Karpas-422 (cell line): ENCODE data around the gene GMFB. TPM values are rescaled to one million over a fixed set of nuclear protein-coding genes. Genes with fewer than 3 reads are reported as not detected.
A peak's percentile ranks its signal among the peaks of the same experiment; 100 is the strongest.

Source experiments
- DNase-seq: peaks from one replicate; pipeline ENCODE4 v3.0.0-alpha.2; 2015
- H2AFZ ChIP-seq: fragments of 200-600 bp; sonication (generic); 2 replicates; pipeline ENCODE4 v1.6.1; 2014; ENCODE audit warnings: antibody characterized with exemption, low read length, mixed read lengths
- H3K27ac ChIP-seq: fragments of 200-600 bp; sonication (generic); 2 replicates; pipeline ENCODE4 v1.5.1; 2014; ENCODE audit warnings: mild to moderate bottlenecking, low read length, moderate library complexity
- H3K27me3 ChIP-seq: fragments of 200-600 bp; sonication (generic); 2 replicates; pipeline ENCODE4 v1.6.1; 2014; ENCODE audit warnings: low read length, mixed read lengths
- H3K36me3 ChIP-seq: fragments of 200-600 bp; sonication (generic); 2 replicates; pipeline ENCODE4 v1.6.1; 2014; ENCODE audit warnings: low read length, mixed read lengths; ENCODE audit not compliant: insufficient read depth
- H3K4me1 ChIP-seq: fragments of 200-600 bp; sonication (generic); 2 replicates; pipeline ENCODE4 v1.6.1; 2014; ENCODE audit warnings: mild to moderate bottlenecking, low read length, mixed read lengths
- H3K4me2 ChIP-seq: fragments of 200-600 bp; sonication (generic); 2 replicates; pipeline ENCODE4 v1.6.1; 2014; ENCODE audit warnings: low read length, low read depth, mild to moderate bottlenecking; ENCODE audit not compliant: poor library complexity, severe bottlenecking
- H3K4me3 ChIP-seq: fragments of 200-600 bp; sonication (generic); 2 replicates; pipeline ENCODE4 v1.5.1; 2014; ENCODE audit warnings: mild to moderate bottlenecking, antibody characterized with exemption, low read length, mixed read lengths
- H3K79me2 ChIP-seq: fragments of 200-600 bp; sonication (generic); 2 replicates; pipeline ENCODE4 v1.6.1; 2014; ENCODE audit warnings: mild to moderate bottlenecking, low read length, mixed read lengths
- H3K9ac ChIP-seq: fragments of 200-600 bp; sonication (generic); 2 replicates; pipeline ENCODE4 v1.6.0; 2014; ENCODE audit warnings: low read length
- H3K9me2 ChIP-seq: fragments of 200-600 bp; sonication (generic), shearing (Covaris generic); replicated peaks from 2 replicates; pipeline ENCODE4 v1.6.0; 2014; ENCODE audit warnings: mild to moderate bottlenecking, low read length, moderate library complexity; ENCODE audit not compliant: insufficient read depth
- H3K9me3 ChIP-seq: fragments of 300-700, 200-600 bp; sonication (generic); 2 replicates; pipeline ENCODE4 v1.6.1; 2014; ENCODE audit warnings: low read length, mixed read lengths
- H4K20me1 ChIP-seq: fragments of 200-600 bp; sonication (generic); 2 replicates; pipeline ENCODE4 v1.6.1; 2014; ENCODE audit warnings: mild to moderate bottlenecking, antibody characterized with exemption, low read length, low read depth; ENCODE audit not compliant: insufficient read depth
- total RNA-seq: library from RNA; depleted of rRNA; stranded (reverse); fragments of >200 nt; shearing (Covaris generic); gene quantifications from 2 replicates; pipeline ENCODE4 v1.2.3, GENCODE V29; 2014; ENCODE audit warnings: low replicate concordance

The GMFB gene
- total RNA-seq, 1 experiment from 2014 or later = 81.8 TPM

DNA sequence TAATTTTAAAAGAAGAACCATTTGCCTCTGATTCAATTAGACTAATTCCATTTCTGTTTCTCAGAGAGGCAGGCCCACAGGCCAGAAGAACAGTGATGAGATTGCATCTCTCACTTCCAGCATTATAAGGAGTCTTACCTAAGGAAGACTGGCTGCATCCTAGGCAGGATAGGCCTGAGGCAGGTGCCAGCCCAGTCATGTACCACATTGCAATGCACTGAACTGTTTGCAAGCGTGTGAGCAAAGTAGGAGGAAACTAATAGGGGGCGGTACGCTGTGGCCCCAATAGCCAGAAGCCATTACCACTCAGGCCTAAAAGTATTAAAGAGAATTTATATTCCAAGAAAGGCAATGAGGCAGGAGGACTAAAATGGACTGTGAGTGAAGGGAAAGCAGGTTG lies 35.5 kb downstream of the GMFB start:
- H3K4me2 ChIP-seq = no peak overlapping the region
- H2AFZ ChIP-seq = no peak overlapping the region
- no peak overlapping the region for H3K4me3 ChIP-seq
- DNase-seq = no peak
- H4K20me1 ChIP-seq = no peaks in the 10 kb centered on the region
- H3K36me3 ChIP-seq = no peaks in the 10 kb centered on the region
- no peaks in the 10 kb centered on the region for H3K9me2 ChIP-seq
- H3K79me2 ChIP-seq = no peaks in the 10 kb centered on the region
- no peaks in the 10 kb centered on the region for H3K27me3 ChIP-seq
- H3K27ac ChIP-seq = no peak overlapping the region
- peaks cover 6% of the 10 kb centered on the region for H3K4me1 ChIP-seq
- H3K9me3 ChIP-seq = no peaks in the 10 kb centered on the region
- H3K9ac ChIP-seq = no peak overlapping the region

DNA sequence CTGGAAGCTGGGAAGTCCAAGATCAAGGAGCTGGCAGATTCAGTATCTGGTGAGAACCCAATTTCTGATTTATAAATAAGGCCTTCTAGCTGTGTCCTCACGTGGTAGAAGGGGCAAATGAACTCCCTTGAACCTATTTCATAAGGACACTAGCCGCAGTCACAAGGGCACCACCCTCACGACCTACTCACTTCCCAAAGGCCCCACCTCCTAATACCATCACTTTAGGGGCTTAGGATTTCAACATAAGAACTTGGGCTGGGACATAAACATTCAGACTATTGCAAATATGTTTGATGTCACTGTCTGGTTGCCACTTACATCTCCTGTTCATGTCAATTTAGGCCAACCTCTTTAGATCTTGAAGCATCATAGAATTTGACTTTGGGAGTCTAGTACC lies 36.8 kb downstream of the GMFB start:
- no peak for DNase-seq
- no peaks in the 10 kb centered on the region for H3K9me2 ChIP-seq
- no peaks in the 10 kb centered on the region for H3K9me3 ChIP-seq
- no peak overlapping the region for H3K4me3 ChIP-seq
- H3K27me3 ChIP-seq = no peaks in the 10 kb centered on the region
- H3K4me2 ChIP-seq = no peak overlapping the region
- no peak overlapping the region for H3K27ac ChIP-seq
- no peaks in the 10 kb centered on the region for H3K36me3 ChIP-seq
- H3K4me1 ChIP-seq = peaks cover 6% of the 10 kb centered on the region
- H2AFZ ChIP-seq = no peak overlapping the region
- no peaks in the 10 kb centered on the region for H4K20me1 ChIP-seq
- no peak overlapping the region for H3K9ac ChIP-seq
- H3K79me2 ChIP-seq = no peaks in the 10 kb centered on the region

DNA sequence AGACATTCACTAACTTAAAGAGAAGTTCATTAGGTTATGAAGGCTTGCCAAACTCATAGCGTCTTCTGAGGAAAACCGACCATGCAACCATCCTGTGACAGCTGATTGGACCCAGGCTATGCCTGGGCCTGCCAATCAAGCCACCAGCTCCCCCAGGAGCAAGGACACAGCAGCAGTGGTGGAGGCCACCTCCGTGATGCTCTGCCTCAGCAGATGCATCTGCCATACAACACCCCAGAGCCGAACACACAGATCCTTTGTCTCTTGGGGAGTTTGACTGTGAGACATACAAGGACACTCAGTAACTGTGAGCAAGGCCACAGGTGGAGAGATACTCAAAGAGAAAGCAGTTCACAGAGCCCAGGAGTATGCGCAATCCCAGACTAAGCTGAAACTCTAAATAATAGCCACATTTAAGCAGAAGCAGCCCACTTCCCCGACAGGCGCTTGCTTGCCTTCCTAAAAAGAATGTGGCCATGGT lies 37.6 kb downstream of the GMFB start:
- H2AFZ ChIP-seq = no peak overlapping the region
- no peak overlapping the region for H3K4me2 ChIP-seq
- no peaks in the 10 kb centered on the region for H3K36me3 ChIP-seq
- H3K4me3 ChIP-seq = no peak overlapping the region
- no peak for DNase-seq
- peaks cover 6% of the 10 kb centered on the region for H3K4me1 ChIP-seq
- H3K9me2 ChIP-seq = no peaks in the 10 kb centered on the region
- no peaks in the 10 kb centered on the region for H3K79me2 ChIP-seq
- H3K9ac ChIP-seq = no peak overlapping the region
- no peaks in the 10 kb centered on the region for H4K20me1 ChIP-seq
- H3K27ac ChIP-seq = no peak overlapping the region
- H3K27me3 ChIP-seq = no peaks in the 10 kb centered on the region
- H3K9me3 ChIP-seq = no peaks in the 10 kb centered on the region

DNA sequence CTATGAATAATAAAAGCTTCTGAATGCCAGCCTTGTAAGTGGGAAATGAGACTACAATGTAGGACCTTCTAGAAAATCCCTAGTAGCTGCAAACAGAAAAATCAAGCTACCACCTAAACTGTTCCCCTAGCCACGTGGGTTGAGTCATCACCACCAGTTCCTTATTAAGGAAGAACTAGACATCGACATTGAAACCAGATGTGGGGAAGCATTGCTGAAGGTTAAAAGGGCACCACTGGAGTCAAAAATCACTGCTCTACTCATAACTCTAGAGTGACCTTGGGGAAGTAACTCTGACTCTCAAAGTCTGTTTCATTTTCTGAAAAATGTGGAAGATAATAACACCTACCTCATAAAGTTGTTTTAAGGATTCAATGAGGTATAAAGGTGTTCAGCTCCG lies 38.2 kb downstream of the GMFB start:
- H3K9me2 ChIP-seq = no peaks in the 10 kb centered on the region
- no peaks in the 10 kb centered on the region for H4K20me1 ChIP-seq
- no peak overlapping the region for H3K9ac ChIP-seq
- no peaks in the 10 kb centered on the region for H3K36me3 ChIP-seq
- no peaks in the 10 kb centered on the region for H3K9me3 ChIP-seq
- H3K79me2 ChIP-seq = no peaks in the 10 kb centered on the region
- no peaks in the 10 kb centered on the region for H3K27me3 ChIP-seq
- peaks cover 6% of the 10 kb centered on the region for H3K4me1 ChIP-seq
- no peak overlapping the region for H3K4me2 ChIP-seq
- H3K27ac ChIP-seq = no peak overlapping the region
- peak overlapping the region; percentile 22 for H2AFZ ChIP-seq
- no peak overlapping the region for H3K4me3 ChIP-seq
- DNase-seq = peak; percentile 60

DNA sequence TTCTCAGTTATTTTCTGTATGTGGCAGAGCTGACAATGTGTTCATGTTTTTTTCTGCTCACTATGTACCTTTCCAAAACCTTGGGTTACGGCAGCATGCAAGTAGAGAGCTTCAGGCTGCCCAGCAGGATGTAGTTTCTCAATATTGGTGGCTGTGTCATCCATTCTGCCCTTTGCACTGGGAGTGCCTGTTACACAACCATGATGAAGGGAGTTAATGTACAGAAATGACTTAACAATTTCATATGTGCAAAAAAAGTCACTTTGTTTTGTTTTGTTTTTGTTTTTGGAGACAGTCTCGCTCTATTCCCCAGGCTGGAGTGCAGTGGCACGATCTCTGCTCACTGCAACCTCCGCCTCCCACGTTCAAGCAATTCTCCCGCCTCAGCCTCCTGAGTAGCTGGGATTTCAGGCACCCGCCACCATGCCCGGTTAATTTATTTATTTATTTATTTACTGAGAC lies 41.5 kb downstream of the GMFB start:
- Histone ChIP-seq H3K9me2 (no peaks in the 10 kb centered on the region), H4K20me1 (no peaks in the 10 kb centered on the region), H3K27ac (no peak overlapping the region), H3K9me3 (no peaks in the 10 kb centered on the region), H3K4me3 (no peak overlapping the region), H3K9ac (no peak overlapping the region), H3K4me1 (peaks cover 7% of the 10 kb centered on the region), H3K4me2 (no peak overlapping the region), H3K27me3 (no peaks in the 10 kb centered on the region), H2AFZ (no peak overlapping the region), H3K36me3 (no peaks in the 10 kb centered on the region), H3K79me2 (no peaks in the 10 kb centered on the region)
- no peak for DNase-seq

DNA sequence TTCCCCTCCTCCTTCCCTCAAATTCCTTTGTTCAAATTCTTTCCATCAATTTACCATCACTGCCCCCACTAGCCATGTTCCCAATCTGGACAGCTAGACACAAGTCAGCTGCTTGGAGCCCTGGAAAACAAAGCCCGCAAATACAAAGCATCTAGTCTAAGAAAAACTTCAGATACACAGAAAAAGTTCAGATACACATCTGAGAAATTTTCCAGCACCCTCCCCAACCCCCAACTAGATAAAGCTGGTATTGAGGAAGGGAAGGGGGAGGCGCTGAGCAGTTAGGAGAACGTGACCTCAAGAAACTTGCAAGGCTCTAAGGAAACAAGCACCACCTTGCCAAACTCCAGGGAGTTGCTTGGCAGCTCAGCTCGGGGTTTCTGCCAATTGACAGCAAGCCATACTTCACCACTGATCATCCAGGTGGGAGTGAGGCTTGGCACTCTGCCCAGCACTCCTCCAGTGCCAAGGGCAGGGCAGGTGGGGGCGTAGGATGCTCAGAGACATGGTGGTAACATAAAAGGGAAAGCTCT lies 42.6 kb downstream of the GMFB start:
- DNase-seq = no peak
- H3K9ac ChIP-seq = no peak overlapping the region
- H3K4me2 ChIP-seq = no peak overlapping the region
- no peak overlapping the region for H2AFZ ChIP-seq
- H3K9me2 ChIP-seq = no peaks in the 10 kb centered on the region
- peaks cover 15% of the 10 kb centered on the region for H3K4me1 ChIP-seq
- no peak overlapping the region for H3K4me3 ChIP-seq
- H3K36me3 ChIP-seq = no peaks in the 10 kb centered on the region
- no peaks in the 10 kb centered on the region for H3K9me3 ChIP-seq
- no peaks in the 10 kb centered on the region for H3K79me2 ChIP-seq
- no peaks in the 10 kb centered on the region for H3K27me3 ChIP-seq
- no peaks in the 10 kb centered on the region for H4K20me1 ChIP-seq
- no peak overlapping the region for H3K27ac ChIP-seq

DNA sequence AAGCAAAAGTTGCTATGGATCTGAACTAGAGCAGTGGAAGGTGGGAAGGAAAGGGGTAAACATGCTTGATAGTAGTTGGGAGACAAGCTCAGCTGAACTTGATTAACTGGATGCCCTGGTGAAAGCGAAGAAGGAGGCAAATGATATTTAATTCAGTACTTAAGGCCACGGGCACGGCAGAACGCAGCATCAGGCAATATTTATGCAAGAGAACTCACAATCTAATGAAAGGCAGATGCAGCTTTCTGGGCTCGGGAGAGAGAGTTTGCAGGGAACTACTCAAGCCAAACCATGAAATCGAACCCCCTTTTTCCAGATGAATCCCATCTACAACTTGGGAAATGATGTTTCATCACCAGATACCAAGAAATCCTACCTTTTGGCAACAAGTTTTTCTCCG lies 44.1 kb downstream of the GMFB start:
- Histone ChIP-seq H3K36me3 (no peaks in the 10 kb centered on the region), H3K79me2 (peaks cover 12% of the 10 kb centered on the region), H3K9me2 (no peaks in the 10 kb centered on the region), H3K4me3 (no peak overlapping the region), H3K9ac (no peak overlapping the region), H3K9me3 (no peaks in the 10 kb centered on the region), H3K4me2 (no peak overlapping the region), H3K4me1 (peaks cover 15% of the 10 kb centered on the region), H3K27me3 (no peaks in the 10 kb centered on the region), H3K27ac (no peak overlapping the region), H4K20me1 (no peaks in the 10 kb centered on the region), H2AFZ (no peak overlapping the region)
- DNase-seq = no peak

DNA sequence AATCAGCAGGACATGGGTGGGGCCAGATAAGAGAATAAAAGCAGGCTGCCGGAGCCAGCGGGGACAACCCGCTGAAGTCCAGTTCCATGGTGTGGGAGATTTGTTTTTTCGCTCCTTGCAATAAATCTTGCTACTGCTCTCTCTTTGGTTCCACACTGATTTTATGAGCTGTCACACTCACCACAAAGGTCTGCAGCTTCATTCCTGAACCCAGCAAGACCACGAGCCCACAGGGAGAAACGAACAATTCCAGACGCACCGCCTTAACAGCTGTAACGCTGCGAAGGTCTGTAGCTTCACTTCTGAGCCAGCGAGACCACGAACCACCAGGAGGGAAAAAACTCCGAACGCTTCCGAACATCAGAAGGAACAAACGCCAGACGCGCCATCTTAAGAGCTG lies 44.8 kb downstream of the GMFB start:
- H2AFZ ChIP-seq = no peak overlapping the region
- no peak for DNase-seq
- no peaks in the 10 kb centered on the region for H3K27me3 ChIP-seq
- H3K4me1 ChIP-seq = peaks cover 22% of the 10 kb centered on the region
- H3K27ac ChIP-seq = no peak overlapping the region
- no peak overlapping the region for H3K4me3 ChIP-seq
- H3K36me3 ChIP-seq = 0 out of 2 replicates have a peak, but pooled peaks cover 3% of the 10 kb centered on the region
- no peak overlapping the region for H3K9ac ChIP-seq
- peaks cover 19% of the 10 kb centered on the region for H3K79me2 ChIP-seq
- H3K9me2 ChIP-seq = no peaks in the 10 kb centered on the region
- no peaks in the 10 kb centered on the region for H3K9me3 ChIP-seq
- H4K20me1 ChIP-seq = no peaks in the 10 kb centered on the region
- H3K4me2 ChIP-seq = no peak overlapping the region
